ENCODE measurements around the gene BRD3OS.

Gene BRD3OS

DNA sequence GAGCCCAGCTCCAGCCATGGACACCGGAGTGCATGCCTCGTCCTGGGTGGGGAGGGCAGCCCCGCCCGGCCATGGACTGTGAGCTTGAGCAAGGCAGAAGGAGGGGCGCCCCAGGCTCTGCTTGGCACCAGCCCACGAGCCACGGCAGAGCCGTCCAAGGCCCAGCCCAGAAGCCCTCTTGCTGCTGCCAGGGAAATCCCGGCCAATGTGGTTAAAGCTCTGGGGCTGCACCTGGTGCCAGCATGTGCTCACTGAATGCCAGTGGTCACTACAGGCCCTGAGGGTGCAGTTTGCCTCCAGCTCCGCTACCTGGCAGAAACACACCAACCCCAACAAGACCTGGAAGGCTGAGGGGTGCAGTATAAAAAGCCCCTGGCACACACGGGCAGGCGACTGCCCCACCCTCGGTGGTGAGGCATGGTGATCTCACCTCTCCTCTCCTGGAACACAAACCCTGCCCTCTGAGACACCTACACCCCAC is 30.7 kb downstream of the BRD3OS start:
- H3K27me3 ChIP-seq (ENCODE audit: insufficient read depth, insufficient read length) = no peaks in the 10 kb centered on the region
- DNase-seq (ENCODE audit: low read depth, low spot score) = no peak
- H3K4me3 ChIP-seq (ENCODE audit: insufficient read length, low read depth) = no peak overlapping the region
- H3K4me1 ChIP-seq (ENCODE audit: insufficient read depth, insufficient read length) = peaks cover 48% of the 10 kb centered on the region
- H3K9me3 ChIP-seq (ENCODE audit: insufficient read depth, low read length) = no peaks in the 10 kb centered on the region
- H3K9ac ChIP-seq (ENCODE audit: insufficient read length, low read depth) = peak overlapping the region; percentile 26
- TF ChIP-seq ZNF274 (IDR thresholded peaks at IDR 0.05; ENCODE audit: low read depth, low read length) (no peak), YY1 (IDR thresholded peaks at IDR 0.05; ENCODE audit: insufficient read depth, insufficient read length) (no peak), SUZ12 (IDR thresholded peaks at IDR 0.05; ENCODE audit: extremely low read depth, insufficient read depth, insufficient read length) (no peak)
- H3K36me3 ChIP-seq (ENCODE audit: insufficient read depth, insufficient read length, low read length) = peaks cover 84% of the 10 kb centered on the region

DNA sequence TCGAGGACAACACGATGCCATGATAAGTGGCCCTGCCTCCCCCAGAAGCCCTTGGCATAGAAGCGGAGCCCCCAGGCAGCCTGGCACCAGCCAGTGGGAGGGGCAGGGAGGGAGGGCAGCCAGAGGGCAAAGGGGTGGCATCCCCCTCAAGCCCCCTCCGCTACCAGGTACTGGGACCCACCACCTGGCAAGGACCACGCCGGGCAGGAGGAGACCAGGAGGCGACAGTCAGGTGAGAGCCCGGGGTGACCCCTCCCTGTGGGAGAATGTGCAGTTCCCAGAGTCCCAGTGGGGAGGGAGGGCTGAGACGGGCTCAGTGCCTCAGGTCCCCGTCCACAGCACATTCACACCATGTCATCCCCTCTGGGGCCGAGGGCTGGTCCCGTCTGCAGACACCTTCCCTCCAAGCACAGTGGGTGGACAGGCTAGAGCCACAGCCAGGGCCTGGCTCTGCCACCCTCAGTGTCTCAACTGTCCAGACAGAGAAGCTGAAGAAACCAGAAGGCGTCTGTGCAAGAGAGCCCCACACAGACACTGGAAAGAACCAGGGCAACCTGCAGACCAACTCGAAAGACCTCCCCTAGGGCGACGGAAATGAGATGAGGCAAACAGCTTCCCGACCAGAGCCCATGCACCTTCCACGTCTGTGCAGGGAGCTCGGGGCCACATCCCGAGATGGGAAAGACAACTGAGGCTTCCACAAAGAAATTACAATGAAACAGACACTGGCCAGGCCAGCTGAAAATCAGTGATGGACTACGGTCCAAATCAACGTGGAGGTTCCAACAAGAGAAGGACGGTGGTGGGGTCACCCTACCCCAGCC is 31.4 kb downstream of the BRD3OS start:
- Histone ChIP-seq H3K4me3 (ENCODE audit: insufficient read length, low read depth) (no peak overlapping the region), H3K9ac (ENCODE audit: insufficient read length, low read depth) (peak overlapping the region; percentile 50), H3K36me3 (ENCODE audit: insufficient read depth, insufficient read length, low read length) (peaks cover 80% of the 10 kb centered on the region), H3K27me3 (ENCODE audit: insufficient read depth, insufficient read length) (no peaks in the 10 kb centered on the region), H3K4me1 (ENCODE audit: insufficient read depth, insufficient read length) (peaks cover 53% of the 10 kb centered on the region), H3K9me3 (ENCODE audit: insufficient read depth, low read length) (no peaks in the 10 kb centered on the region)
- DNase-seq (ENCODE audit: low read depth, low spot score) = no peak
- TF ChIP-seq SUZ12 (IDR thresholded peaks at IDR 0.05; ENCODE audit: extremely low read depth, insufficient read depth, insufficient read length) (no peak), ZNF274 (IDR thresholded peaks at IDR 0.05; ENCODE audit: low read depth, low read length) (no peak), YY1 (IDR thresholded peaks at IDR 0.05; ENCODE audit: insufficient read depth, insufficient read length) (no peak)

DNA sequence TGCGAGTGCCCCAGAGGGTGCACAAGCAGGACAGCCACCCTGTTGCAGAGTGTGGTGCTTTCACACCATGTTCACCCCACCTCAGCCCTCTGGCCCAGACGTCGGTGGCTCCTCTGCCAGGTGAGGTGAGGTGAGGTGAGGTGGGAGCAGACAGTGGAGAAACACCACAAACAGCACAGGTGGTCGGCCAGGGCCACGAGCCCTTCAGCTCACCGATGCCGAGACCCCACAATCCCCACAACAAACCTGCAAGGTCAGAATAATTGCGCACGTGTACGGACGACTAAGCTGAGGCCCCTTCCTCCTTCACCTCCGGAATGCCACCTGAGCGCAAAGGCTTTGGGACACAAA is 32.0 kb downstream of the BRD3OS start:
- Histone ChIP-seq H3K9ac (ENCODE audit: insufficient read length, low read depth) (no peak overlapping the region), H3K4me3 (ENCODE audit: insufficient read length, low read depth) (no peak overlapping the region), H3K36me3 (ENCODE audit: insufficient read depth, insufficient read length, low read length) (peaks cover 76% of the 10 kb centered on the region), H3K9me3 (ENCODE audit: insufficient read depth, low read length) (no peaks in the 10 kb centered on the region), H3K27me3 (ENCODE audit: insufficient read depth, insufficient read length) (no peaks in the 10 kb centered on the region), H3K4me1 (ENCODE audit: insufficient read depth, insufficient read length) (peaks cover 53% of the 10 kb centered on the region)
- TF ChIP-seq YY1 (IDR thresholded peaks at IDR 0.05; ENCODE audit: insufficient read depth, insufficient read length) = no peak
- no peak for TF ChIP-seq ZNF274 (IDR thresholded peaks at IDR 0.05; ENCODE audit: low read depth, low read length)
- TF ChIP-seq SUZ12 (IDR thresholded peaks at IDR 0.05; ENCODE audit: extremely low read depth, insufficient read depth, insufficient read length) = no peak
- DNase-seq (ENCODE audit: low read depth, low spot score) = no peak

DNA sequence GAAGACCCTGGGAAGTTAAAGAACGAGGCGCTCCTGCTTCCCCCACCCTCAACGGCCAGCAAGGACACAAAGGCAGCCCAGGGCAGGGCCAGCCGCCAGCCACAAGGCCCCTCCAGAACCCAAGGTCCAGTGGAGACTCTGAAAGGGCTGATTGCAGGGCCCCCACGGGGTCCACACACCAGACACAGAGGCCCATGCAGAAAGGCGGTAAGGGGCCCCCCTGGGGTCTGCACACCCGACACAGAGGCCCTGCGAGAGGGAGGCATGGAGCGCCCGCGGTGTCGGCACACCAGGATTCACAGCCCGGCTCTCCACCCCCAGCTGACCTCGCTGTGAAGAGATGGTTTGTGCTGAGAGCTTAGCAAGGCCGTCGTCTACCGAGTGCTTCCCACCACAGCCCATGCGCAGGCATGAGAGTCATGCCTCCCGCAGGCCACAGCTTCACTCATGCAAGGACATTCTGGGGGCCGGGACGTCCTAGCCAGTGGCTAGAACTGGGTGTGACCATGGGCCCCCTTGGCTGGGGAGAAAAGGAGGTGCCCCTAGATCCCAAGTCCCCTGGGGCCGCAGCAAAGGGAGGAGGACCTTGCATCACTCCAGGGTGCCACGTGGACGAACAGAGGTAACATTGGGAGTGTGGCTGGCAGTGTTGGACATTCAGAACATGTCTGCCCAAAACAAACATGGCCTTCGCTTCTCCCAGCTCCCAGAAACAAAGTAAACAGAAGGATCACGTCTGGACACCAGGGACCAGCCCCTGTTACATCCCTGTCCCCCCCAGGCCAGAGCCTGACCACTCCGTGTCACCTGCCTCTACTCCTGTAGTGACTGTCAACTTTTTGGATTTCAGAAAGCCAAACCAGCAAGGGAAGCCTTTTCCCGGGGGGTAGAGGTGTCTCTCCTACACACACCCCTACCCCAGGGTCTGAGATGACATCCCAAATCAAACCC is 32.7 kb downstream of the BRD3OS start:
- no peak for DNase-seq (ENCODE audit: low read depth, low spot score)
- Histone ChIP-seq H3K9me3 (ENCODE audit: insufficient read depth, low read length) (no peaks in the 10 kb centered on the region), H3K9ac (ENCODE audit: insufficient read length, low read depth) (no peak overlapping the region), H3K4me1 (ENCODE audit: insufficient read depth, insufficient read length) (peaks cover 55% of the 10 kb centered on the region), H3K4me3 (ENCODE audit: insufficient read length, low read depth) (peak overlapping the region; percentile 1), H3K27me3 (ENCODE audit: insufficient read depth, insufficient read length) (no peaks in the 10 kb centered on the region), H3K36me3 (ENCODE audit: insufficient read depth, insufficient read length, low read length) (peaks cover 72% of the 10 kb centered on the region)
- TF ChIP-seq SUZ12 (IDR thresholded peaks at IDR 0.05; ENCODE audit: extremely low read depth, insufficient read depth, insufficient read length) (no peak), YY1 (IDR thresholded peaks at IDR 0.05; ENCODE audit: insufficient read depth, insufficient read length) (no peak), ZNF274 (IDR thresholded peaks at IDR 0.05; ENCODE audit: low read depth, low read length) (no peak)

DNA sequence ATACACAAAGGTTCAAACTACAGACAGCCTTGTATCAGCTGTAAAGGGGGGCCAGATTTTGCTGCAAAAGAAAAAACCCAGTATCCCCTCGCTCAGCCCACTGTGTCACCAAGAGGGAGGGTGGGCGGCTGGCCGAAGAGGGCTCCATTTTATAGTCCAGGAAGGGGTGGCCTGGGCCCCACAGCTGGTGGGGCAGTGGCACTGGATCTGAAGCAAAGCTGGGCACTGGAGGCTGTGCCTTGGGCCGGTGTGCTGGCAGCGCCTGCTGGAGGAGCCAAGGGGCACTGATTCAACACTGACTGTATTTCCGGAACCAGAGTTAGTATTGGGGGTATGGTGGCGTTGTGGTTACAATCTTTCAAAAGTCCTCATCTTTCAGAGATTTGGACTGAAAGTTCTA is 33.4 kb downstream of the BRD3OS start:
- no peak overlapping the region for H3K9ac ChIP-seq (ENCODE audit: insufficient read length, low read depth)
- no peaks in the 10 kb centered on the region for H3K9me3 ChIP-seq (ENCODE audit: insufficient read depth, low read length)
- peaks cover 60% of the 10 kb centered on the region for H3K4me1 ChIP-seq (ENCODE audit: insufficient read depth, insufficient read length)
- TF ChIP-seq ZNF274 (IDR thresholded peaks at IDR 0.05; ENCODE audit: low read depth, low read length) (no peak), YY1 (IDR thresholded peaks at IDR 0.05; ENCODE audit: insufficient read depth, insufficient read length) (no peak), SUZ12 (IDR thresholded peaks at IDR 0.05; ENCODE audit: extremely low read depth, insufficient read depth, insufficient read length) (no peak)
- H3K27me3 ChIP-seq (ENCODE audit: insufficient read depth, insufficient read length) = no peaks in the 10 kb centered on the region
- H3K4me3 ChIP-seq (ENCODE audit: insufficient read length, low read depth) = no peak overlapping the region
- no peak for DNase-seq (ENCODE audit: low read depth, low spot score)
- peaks cover 72% of the 10 kb centered on the region for H3K36me3 ChIP-seq (ENCODE audit: insufficient read depth, insufficient read length, low read length)

DNA sequence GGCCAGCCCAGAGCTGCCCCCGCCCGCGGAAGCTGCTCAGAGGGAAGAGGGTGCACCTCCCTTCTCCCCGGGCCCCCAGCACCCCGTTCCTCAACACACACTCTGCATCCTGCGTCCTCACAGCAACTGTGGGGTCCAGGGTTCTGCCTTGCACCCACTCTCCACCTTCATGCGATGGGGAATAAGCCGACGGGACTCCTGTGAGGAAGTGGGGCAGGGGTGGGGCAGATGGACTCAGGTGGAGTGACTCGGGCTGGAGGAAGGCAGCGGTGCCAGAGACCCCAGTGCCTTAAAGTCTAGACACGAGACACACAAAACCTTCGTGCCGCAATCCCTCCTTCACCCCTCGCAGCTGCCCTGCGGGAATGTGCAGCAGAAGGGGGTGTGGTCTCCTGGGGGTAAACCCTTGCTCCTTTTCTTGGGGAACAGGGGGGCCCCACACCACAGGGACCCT is 33.9 kb downstream of the BRD3OS start:
- Histone ChIP-seq H3K27me3 (ENCODE audit: insufficient read depth, insufficient read length) (no peaks in the 10 kb centered on the region), H3K4me1 (ENCODE audit: insufficient read depth, insufficient read length) (peaks cover 62% of the 10 kb centered on the region), H3K9ac (ENCODE audit: insufficient read length, low read depth) (no peak overlapping the region), H3K36me3 (ENCODE audit: insufficient read depth, insufficient read length, low read length) (peaks cover 71% of the 10 kb centered on the region), H3K9me3 (ENCODE audit: insufficient read depth, low read length) (no peaks in the 10 kb centered on the region), H3K4me3 (ENCODE audit: insufficient read length, low read depth) (no peak overlapping the region)
- DNase-seq (ENCODE audit: low read depth, low spot score) = no peak
- TF ChIP-seq ZNF274 (IDR thresholded peaks at IDR 0.05; ENCODE audit: low read depth, low read length) (no peak), SUZ12 (IDR thresholded peaks at IDR 0.05; ENCODE audit: extremely low read depth, insufficient read depth, insufficient read length) (no peak), YY1 (IDR thresholded peaks at IDR 0.05; ENCODE audit: insufficient read depth, insufficient read length) (no peak)

All from NT2/D1 (cell line).